ENCODE data around the gene CERS6.

GRCh38 chr2:168787782-168788376 is 331.8 kb downstream of the CERS6 start:
- TF ChIP-seq CTCF (IDR thresholded peaks at IDR 0.05) (no peak), POLR2A (IDR thresholded peaks at IDR 0.05) (no peak)

All from testis (tissue), 2 donors.